HG02943 (cell line): Measurements from ENCODE around the gene PRAMEF10.
"Not testable (repeated sequence)": the region's sequence is repeated elsewhere in the genome, so short reads cannot be mapped to it uniquely, and the experiment has no call there.

Source experiments
- ATAC-seq: cut with Tn5 transposase; IDR thresholded peaks from one replicate; pipeline ENCODE4 v1.9.1; 2021; ENCODE audit warnings: mild to moderate bottlenecking, low read depth, moderate library complexity; ENCODE audit not compliant: unreplicated experiment

The PRAMEF10 gene, protein sequence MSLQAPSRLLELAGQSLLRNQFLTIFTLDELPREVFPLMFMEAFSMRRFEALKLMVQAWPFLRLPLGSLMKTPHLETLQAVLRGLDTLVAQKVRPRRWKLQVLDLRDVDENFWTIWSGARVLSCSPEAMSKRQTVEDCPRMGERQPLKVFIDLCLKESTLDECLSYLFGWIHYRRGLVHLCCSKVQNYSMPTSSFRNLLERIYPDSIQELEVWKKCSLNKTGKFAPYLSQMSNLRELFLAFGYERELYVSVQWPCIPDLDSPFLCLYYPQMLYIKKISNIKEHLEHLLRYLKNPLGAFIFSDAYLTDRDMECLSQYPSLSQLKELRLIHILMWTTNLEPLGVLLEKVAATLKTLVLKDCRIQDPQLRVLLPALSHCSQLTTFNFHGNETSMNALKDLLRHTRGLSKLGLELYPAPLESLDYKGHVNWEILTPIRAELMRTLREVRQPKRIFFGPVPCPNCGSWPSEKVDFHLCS

DNA sequence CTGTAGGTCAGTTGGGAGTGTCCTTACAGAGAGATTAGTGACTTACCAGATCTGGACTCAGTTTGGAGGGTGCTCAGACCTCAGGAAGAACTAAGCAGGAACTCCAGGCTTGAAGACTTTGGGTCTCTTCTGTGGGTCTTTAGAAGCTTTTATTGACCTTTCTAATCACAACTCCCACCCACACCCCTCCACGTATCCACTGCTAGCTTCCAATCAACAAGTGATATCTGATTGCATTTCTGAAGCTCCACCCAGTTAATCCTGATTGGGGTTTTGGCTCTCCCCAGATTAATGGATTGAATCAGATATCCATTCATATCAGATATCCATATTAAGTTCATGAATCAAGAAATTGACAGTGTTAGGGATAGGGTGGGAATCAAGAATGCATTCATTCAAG lies at the start of gene PRAMEF10:
TSS of gene PRAMEF10 (minus strand) at position 101 of the 400 bp plus-strand sequence. CDS start 2,423 bp downstream, outside the sequence.
- ATAC-seq = not testable (repeated sequence)

DNA sequence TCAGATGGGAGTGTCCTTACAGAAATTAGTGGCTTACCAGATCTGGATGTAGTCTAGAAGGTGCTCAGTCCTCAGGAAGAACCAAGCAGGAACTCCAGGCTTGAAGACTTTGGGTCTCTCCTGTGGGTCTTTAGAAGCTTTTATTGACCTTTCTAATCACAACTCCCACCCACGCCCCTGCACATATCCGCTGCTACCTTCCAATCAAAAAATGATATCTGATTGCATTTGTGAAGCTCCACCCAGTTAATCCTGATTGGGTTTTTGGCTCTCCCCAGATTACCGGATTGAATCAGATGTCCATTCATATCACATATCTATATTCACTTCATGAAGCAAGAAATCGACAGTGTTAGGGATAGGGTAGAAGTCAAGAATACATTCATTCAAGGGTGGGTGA lies 49.4 kb upstream of the PRAMEF10 start, which contains the start of gene PRAMEF6:
TSS of gene PRAMEF6 (minus strand) at position 101 of the 400 bp plus-strand sequence. CDS start 5,062 bp downstream, outside the sequence.
- ATAC-seq = not testable (repeated sequence)

DNA sequence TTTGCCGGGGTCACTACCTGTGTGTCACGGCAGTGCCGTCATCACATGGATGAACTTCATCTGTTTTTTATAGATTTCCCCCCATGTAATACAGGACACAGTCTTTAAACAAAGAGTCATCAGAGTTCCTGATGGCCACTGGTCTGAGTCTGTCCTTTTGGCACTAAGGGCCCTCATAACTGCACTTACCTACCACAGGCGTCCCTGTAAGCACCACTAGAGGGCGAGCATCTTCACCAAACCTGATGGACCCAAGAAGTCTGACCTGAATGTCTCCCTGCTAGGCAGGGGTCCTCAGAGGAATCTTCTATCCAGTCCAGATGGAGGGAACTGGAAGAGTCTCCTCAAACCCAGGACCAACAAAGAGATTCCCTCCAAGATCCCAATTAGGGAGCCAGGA lies 26.3 kb upstream of the PRAMEF10 start:
- ATAC-seq = not testable (repeated sequence)

DNA sequence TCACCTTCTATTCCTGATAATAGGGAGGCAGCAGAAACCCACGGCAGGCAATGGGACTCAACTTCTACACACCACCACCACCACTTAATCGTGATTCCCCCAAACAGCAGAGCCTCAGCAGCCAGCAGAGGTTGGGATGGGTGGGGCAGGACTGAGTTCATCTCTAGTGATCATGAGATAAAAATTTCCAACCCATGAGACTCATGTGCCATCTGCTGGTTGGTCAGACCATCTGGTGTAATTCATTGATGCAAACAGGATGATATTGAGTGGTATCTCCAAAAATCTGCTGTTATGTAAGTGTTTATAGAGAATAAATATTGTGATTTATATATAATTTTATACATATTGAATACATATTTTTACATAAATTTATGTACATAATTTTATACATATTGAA lies 23.7 kb upstream of the PRAMEF10 start:
- ATAC-seq = not testable (repeated sequence)

DNA sequence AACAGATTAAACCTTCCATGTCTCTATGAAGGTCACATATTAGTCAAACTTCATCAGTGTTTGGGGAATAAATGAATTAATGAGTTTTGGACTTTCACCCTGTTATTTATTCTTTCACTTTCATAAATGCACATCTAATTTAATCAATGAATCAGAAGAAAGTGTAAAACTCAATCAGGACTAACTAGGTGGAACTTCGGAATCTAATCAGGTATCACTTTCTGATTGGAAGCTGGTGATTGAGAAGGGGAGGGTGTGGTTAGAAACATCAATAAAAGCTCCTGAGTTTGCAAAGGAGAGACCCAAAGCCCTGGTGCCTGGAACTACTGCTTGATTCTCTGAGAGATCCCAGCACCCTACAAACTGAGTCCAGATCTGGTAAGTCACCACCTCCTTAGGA lies 18.2 kb upstream of the PRAMEF10 start, which contains the start of gene PRAMEF7:
TSS of gene PRAMEF7 (plus strand) at position 301 of the 400 bp plus-strand sequence. CDS start 1,083 bp downstream, outside the sequence.
- not testable (repeated sequence) for ATAC-seq

DNA sequence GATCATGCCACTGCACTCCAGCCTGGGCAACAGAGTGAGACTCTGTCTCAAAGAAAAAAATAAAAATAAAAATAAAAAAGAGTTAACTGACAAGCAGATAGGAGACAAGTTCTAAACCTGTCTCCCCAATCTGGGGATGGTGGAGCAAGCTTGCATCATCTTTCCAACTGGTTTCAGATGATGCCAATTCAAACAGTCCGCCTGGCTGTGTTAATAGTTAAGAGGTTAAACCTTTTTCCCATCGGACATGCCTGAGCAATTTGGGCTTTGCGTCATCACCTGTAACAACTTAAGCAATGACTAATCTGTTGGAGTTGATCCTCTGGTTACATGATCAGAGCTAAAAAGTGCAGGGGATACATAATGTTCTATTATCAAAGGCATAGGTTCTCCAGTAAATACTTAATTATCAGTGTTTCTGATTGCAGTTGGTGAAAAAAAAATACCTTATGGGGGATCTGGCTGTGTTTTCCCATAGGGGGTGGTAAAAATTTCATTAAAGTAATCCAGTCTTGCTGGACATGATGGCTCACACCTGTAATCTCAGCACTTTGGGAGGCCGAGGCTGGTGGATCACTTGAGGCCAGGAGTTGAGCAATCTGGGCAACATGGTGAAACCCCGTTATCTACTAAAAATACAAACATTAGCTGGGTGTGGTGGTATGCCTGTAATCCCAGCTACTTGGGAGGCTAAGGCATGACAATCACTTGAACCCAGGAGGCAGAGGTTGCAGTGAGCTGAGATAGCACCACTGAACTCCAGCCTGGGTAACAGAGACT lies 5.9 kb upstream of the PRAMEF10 start:
- not testable (repeated sequence) for ATAC-seq

DNA sequence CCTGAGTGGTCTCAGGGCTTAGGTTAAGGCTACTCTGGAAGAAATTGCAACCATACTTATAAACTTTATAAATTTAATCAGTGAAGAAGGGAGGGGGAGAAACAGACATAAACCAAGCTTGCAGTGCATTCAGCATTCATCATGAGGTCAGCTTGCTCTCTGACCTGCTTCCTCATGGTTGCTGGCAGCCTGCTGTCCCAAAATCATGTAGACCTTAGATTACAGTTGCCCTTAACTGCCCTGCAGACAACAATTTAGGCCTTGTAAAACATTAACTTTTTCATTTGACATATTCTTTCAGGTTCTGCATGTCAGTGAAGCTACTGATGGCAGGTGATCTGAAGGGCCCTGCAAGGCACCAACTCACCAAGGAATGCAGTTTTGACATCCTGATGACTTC lies 1.1 kb upstream of the PRAMEF10 start:
- not testable (repeated sequence) for ATAC-seq

DNA sequence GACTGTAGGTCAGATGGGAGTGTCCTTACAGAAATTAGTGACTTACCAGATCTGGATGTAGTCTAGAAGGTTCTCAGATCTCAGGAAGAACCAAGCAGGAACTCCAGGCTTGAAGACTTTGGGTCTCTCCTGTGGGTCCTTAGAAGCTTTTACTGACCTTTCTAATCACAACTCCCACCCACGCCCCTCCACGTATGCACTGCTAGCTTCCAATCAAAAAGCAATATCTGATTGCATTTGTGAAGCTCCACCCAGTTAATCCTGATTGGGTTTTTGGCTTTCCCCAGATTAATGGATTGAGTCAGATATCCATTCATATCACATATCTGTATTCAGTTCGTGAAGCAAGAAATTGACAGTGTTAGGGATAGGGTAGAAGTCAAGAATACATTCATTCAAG lies 12.0 kb downstream of the PRAMEF10 start, which contains the start of gene PRAMEF4:
TSS of gene PRAMEF4 (minus strand) at position 101 of the 400 bp plus-strand sequence. CDS start 2,807 bp downstream, outside the sequence.
- not testable (repeated sequence) for ATAC-seq

DNA sequence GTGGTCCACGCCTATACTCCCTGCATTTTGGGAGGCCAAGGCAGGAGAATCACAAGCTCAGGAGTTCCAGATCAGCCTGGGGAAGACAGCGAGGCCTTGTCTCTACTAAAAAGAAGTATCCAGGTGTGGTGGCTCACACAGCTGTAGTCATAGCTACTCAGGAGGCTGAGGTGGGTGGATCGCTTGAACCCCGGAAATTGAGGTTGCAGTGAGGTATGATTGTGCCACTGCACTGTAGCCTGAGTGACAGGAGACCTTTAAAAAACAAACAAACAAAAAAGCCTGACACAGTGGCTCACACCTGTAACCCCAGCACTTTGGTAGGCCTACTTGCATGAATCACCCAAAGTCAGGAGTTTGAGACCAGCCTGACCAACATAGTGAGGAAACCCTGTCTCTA lies 19.6 kb downstream of the PRAMEF10 start:
- ATAC-seq = not testable (repeated sequence)

DNA sequence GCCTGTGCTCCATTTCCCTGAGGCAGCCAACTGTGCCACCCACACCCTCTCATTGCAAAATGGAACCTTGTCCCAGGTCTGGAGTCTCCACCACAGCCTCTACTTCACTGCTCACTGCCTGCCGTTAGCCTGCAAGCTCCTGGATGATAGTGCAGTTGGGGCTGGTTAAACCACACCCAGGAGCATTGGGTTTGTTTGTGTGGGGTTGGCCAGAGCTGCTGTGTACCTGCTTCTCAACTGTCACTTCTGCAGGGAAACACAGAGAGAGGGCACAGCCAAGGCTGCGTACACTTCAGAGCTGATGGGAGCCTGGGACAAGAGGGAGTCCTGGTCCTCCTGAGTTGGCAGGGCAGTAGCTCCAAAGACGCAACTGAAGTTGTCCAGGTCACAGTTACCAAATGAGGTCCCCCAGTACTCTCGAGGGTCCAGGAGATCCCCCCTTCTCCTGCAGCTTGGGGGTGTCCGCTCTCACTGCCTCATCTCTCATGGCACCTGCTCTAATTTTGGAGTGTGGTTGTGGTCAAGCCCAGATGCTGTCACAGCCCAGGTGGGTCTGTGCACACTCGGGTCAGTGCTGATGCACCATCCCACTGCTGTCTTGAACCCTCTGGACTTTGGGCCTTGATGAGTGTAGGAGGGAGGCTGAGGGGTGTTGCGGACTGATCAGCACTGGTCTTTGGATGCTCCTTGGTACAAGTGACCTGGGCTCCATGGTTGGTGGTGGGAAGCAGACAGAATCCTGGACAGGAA lies 34.8 kb downstream of the PRAMEF10 start:
- not testable (repeated sequence) for ATAC-seq

DNA sequence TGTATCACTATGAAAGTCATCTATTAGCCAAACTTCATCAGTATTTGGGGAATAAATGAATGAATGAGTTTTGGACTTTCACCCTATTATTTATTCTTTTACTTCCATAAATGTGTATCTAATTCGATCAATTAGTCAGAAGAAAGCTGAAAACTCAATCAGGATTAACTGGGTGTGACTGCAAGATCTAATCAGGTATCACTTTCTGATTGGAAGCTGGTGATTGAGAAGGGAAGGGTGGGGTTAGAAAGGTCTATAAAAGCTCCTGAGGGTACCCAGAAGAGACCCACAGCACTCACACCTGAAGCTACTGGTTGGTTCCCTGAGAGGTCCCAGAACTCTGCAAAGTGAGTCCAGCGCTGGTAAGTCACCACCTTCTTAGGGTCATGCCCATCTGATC lies 41.3 kb downstream of the PRAMEF10 start, which contains the start of gene PRAMEF2:
TSS of gene PRAMEF2 (plus strand) at position 301 of the 400 bp plus-strand sequence. CDS start 1,924 bp downstream, outside the sequence.
- ATAC-seq = not testable (repeated sequence)

DNA sequence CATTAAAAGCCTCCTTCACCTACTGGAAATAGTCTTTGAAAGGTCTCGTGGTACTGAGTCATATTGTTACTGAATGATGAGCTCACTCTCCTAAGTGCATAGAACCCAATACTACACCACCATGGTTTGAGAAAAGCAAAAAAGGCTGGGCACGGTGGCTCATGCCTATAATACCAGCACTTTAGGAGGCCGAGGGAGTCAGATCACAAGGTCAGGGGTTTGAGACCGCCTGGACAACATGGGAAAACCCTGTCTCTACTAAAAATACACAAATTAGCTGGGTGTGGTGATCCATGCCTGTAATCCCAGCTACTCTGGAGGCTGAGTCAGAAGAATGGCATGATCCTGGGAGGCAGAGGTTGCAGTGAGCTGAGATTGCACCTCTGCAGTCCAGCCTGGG lies 46.3 kb downstream of the PRAMEF10 start:
- no peak for ATAC-seq

DNA sequence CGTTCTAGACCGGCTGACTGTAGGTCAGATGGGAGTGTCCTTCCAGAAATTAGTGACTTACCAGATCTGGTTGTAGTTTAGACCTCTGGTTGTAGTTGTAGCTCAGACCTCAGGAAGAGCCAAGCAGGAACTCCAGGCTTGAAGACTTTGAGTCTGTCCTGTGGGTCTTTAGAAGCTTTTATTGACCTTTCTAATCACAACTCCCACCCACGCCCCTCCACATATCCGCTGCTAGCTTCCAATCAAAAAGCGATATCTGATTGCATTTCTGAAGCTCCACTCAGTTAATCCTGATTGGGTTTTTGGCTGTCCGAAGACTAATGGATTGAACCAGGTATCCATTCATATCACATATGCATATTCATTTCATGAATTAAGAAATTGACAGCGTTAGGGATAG lies 49.5 kb downstream of the PRAMEF10 start, which contains the start of gene HNRNPCL1:
TSS of gene HNRNPCL1 (minus strand) at position 101 of the 400 bp plus-strand sequence. CDS start 431 bp downstream, outside the sequence.
- ATAC-seq = not testable (repeated sequence)
